GM12872 (cell line): ENCODE measurements around the gene STIMATE.

Experiments
- CTCF ChIP-seq: IDR thresholded peaks from 3 replicates; pipeline ENCODE4 v1.5.1; 2011; ENCODE audit warnings: low read depth, mild to moderate bottlenecking, low read length, moderate library complexity; ENCODE audit not compliant: insufficient read depth

The STIMATE gene

GRCh38 chr3:52907497-52907896 lies 10.1 kb upstream of the STIMATE start:
- TF ChIP-seq CTCF, result no peak

GRCh38 chr3:52904552-52904951 lies 7.2 kb upstream of the STIMATE start:
- no peak for TF ChIP-seq CTCF

GRCh38 chr3:52904000-52904399 lies 6.7 kb upstream of the STIMATE start:
- TF ChIP-seq CTCF, result no peak

GRCh38 chr3:52896613-52897012 lies 735 bp downstream of the STIMATE start:
- TF ChIP-seq CTCF, result no peak

GRCh38 chr3:52896151-52896550 lies 1.2 kb downstream of the STIMATE start:
- TF ChIP-seq CTCF, result no peak

- no peak for TF ChIP-seq CTCF
These were observed 1.9 kb downstream of the STIMATE start for GRCh38 chr3:52895418-52895817.

- no peak for TF ChIP-seq CTCF
These were observed 2.6 kb downstream of the STIMATE start for GRCh38 chr3:52894756-52895155.

- TF ChIP-seq CTCF, result no peak
These were observed 3.6 kb downstream of the STIMATE start for GRCh38 chr3:52893723-52894122.
